Fibroblast of villous mesenchyme (primary cell): ENCODE data around the gene PCDHGA8. TPM values are rescaled to one million over a fixed set of nuclear protein-coding genes. Genes with fewer than 3 reads are reported as not detected.

ENCODE experiments used
- DNase-seq: peaks from one replicate; pipeline ENCODE4 v3.0.0-alpha.2; 2010; ENCODE audit warnings: low read depth
- H3K4me3 ChIP-seq: 2 replicates; pipeline ENCODE4 v1.5.1; 2011; ENCODE audit warnings: low read depth, mild to moderate bottlenecking, low read length
- total RNA-seq: library from RNA; depleted of rRNA; stranded (reverse); fragments of >200 nt; gene quantifications from 2 replicates; pipeline ENCODE4 v1.2.3, GENCODE V29; 2012
- TF ChIP-seq, protein P1 (sequence below): IDR thresholded peaks from 2 replicates; pipeline ENCODE4 v1.5.1; 2012; ENCODE audit warnings: low read depth, mild to moderate bottlenecking, low read length; ENCODE audit not compliant: insufficient read depth

Gene PCDHGA8
- total RNA-seq, 1 donor, result 3.0 TPM

DNA sequence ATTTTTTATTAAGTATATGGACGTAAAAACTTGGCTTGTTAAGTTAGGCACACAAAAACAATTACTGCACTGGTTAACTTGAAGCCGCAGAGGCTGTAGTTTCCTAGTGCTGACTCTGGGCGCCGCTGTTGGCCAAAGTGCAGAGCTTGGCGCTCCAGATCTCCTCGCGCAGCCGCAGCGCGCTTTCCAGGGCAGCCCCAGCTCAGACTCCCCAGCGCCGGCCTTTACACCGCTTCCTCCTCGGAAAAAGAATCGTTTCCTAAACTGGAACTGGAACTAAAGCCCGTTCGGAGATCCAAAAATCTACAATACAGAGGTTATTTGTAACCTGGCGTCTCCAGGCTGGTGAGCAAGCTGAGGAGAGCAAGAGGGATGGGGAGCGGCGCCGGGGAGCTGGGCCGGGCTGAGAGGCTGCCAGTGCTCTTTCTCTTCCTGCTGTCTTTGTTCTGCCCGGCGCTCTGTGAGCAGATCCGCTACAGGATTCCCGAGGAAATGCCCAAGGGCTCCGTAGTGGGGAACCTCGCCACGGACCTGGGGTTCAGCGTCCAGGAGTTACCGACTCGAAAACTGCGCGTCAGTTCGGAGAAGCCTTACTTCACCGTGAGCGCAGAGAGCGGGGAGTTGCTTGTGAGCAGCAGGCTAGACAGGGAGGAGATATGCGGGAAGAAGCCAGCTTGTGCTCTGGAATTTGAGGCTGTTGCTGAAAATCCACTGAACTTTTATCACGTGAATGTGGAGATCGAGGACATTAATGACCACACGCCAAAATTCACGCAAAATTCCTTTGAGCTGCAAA lies 5.5 kb downstream of the PCDHGA8 start, which contains the start of gene PCDHGB5:
PCDHGB5 (plus strand) TSS at position 192 of the 796 bp plus-strand sequence; CDS start at position 373, 181 bp downstream.
- TF ChIP-seq, protein P1, sequence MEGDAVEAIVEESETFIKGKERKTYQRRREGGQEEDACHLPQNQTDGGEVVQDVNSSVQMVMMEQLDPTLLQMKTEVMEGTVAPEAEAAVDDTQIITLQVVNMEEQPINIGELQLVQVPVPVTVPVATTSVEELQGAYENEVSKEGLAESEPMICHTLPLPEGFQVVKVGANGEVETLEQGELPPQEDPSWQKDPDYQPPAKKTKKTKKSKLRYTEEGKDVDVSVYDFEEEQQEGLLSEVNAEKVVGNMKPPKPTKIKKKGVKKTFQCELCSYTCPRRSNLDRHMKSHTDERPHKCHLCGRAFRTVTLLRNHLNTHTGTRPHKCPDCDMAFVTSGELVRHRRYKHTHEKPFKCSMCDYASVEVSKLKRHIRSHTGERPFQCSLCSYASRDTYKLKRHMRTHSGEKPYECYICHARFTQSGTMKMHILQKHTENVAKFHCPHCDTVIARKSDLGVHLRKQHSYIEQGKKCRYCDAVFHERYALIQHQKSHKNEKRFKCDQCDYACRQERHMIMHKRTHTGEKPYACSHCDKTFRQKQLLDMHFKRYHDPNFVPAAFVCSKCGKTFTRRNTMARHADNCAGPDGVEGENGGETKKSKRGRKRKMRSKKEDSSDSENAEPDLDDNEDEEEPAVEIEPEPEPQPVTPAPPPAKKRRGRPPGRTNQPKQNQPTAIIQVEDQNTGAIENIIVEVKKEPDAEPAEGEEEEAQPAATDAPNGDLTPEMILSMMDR, result peak; percentile 68
- H3K4me3 ChIP-seq, result peak within 1 kb of the TSS; percentile 54
- peak; percentile 57 for DNase-seq

DNA sequence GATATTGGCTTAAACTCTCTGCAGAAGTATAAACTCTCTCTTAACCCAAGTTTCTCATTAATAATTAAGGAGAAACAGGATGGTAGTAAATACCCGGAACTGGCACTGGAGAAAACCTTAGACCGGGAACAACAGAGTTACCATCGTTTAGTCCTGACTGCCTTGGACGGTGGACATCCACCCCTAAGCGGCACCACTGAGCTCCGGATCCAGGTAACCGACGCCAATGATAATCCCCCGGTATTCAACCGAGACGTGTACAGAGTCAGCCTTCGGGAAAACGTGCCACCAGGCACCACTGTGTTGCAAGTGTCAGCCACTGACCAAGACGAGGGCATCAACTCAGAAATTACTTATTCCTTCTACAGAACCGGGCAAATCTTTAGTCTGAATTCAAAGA lies 6.2 kb downstream of the PCDHGA8 start:
- no peak for DNase-seq
- peak overlapping the region; percentile 3 for H3K4me3 ChIP-seq
- TF ChIP-seq, protein P1, result no peak

DNA sequence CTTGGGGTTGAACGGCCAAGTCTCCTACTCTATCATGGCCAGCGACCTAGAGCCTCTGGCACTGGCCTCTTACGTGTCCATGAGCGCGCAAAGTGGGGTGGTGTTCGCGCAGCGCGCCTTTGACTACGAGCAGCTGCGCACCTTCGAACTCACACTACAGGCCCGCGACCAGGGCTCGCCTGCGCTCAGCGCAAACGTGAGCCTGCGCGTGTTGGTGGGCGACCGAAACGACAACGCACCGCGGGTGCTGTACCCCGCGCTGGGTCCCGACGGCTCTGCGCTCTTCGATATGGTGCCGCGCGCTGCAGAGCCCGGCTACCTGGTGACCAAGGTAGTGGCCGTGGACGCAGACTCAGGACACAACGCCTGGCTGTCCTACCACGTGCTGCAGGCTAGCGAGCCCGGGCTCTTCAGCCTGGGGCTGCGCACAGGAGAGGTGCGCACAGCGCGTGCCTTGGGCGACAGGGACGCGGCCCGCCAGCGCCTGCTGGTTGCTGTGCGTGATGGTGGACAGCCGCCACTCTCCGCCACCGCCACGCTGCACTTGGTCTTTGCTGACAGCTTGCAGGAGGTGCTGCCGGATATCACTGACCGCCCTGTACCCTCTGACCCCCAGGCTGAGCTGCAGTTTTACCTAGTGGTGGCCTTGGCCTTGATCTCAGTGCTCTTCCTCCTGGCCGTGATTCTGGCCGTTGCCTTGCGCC lies 7.3 kb downstream of the PCDHGA8 start:
- no peak for DNase-seq
- TF ChIP-seq, protein P1, result no peak
- no peak overlapping the region for H3K4me3 ChIP-seq

DNA sequence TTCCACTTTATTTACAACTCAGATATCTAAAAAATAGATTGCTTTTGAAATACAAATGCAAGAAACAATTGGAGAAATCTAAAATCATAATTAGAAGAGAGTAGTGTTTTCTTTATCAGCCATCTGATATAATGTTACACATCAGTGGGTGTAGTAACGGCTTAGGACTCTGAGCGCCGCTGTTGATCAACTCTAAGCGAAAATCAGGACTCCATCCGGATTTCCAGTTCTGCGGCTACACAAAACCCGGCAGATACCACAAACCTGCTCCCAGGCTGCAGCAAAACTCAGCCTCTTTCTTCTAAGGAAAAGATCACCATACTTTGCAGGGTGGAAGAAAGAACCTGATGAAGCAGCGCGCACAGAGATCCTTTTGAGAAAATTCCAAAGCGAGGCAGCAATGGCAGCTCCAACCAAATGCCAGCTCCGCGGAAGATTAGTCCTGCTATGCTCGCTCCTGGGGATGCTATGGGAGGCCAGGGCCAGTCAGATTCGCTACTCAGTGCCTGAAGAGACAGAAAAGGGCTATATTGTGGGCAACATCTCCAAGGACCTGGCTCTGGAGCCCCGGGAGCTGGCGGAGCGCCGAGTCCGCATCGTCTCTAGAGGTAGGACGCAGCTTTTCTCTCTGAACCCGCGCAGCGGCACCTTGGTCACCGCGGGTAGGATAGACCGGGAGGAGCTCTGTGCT lies 10.3 kb downstream of the PCDHGA8 start, which contains the start of gene PCDHGA9:
PCDHGA9 (plus strand) TSS at position 226 of the 691 bp plus-strand sequence; CDS start at position 401, 175 bp downstream.
- H3K4me3 ChIP-seq, result peak within 1 kb of the TSS; percentile 43
- TF ChIP-seq, protein P1, result peak; percentile 42
- DNase-seq, result peak; percentile 37

DNA sequence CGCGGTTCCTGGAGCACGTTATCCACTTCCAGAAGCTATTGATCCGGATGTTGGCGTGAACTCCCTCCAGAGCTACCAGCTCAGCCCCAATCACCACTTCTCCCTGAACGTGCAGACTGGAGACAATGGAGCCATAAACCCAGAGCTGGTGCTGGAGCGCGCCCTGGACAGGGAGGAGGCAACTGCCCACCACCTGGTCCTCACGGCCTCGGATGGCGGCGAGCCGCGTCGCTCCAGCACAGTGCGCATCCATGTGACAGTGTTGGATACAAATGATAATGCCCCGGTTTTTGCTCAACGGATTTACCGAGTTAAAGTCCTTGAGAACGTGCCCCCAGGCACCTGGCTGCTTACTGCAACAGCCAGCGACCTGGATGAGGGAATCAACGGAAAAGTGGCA lies 11.0 kb downstream of the PCDHGA8 start:
- no peak overlapping the region for H3K4me3 ChIP-seq
- TF ChIP-seq, protein P1, result no peak
- DNase-seq, result no peak

DNA sequence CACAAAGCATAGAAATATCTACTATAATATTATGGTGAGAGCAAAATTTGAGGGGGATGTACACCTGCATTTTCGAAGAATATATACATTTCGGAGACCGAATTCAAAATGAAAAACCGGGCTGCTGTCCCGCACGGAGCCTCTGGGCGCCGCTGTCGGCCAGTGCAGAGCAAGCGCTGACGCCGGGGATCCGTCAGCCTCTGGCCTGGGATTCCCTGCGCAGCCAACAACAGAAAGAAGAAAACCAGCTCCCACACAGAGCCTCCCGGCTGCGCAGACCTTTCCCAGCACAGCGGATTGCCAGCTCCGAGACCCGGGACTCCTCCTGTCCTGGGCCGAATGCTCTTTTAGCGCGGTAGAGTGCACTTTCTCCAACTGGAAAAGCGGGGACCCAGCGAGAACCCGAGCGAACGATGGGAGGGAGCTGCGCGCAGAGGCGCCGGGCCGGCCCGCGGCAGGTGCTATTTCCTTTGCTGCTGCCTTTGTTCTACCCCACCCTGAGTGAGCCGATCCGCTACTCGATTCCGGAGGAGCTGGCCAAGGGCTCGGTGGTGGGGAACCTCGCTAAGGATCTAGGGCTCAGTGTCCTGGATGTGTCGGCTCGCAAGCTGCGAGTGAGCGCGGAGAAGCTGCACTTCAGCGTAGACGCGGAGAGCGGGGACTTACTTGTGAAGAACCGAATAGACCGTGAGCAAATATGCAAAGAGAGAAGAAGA lies 15.5 kb downstream of the PCDHGA8 start, which contains the start of gene PCDHGB6:
PCDHGB6 (plus strand) TSS at position 232 of the 716 bp plus-strand sequence; CDS start at position 414, 182 bp downstream.
- DNase-seq, result peak; percentile 55
- TF ChIP-seq, protein P1, result peak; percentile 71
- peak within 1 kb of the TSS; percentile 46 for H3K4me3 ChIP-seq
